Stimulated activated CD8-positive, alpha-beta memory T cell treated with anti-CD3 and anti-CD28 coated beads, Interleukin-15, amount 100 ng/mL, for 24 hours (primary cell): ENCODE measurements around the gene CENPQ.

Source experiments
- DNase-seq: peaks from one replicate; pipeline ENCODE4 v3.0.0-alpha.2; 2020; ENCODE audit warnings: low read depth

CENPQ gene

DNA sequence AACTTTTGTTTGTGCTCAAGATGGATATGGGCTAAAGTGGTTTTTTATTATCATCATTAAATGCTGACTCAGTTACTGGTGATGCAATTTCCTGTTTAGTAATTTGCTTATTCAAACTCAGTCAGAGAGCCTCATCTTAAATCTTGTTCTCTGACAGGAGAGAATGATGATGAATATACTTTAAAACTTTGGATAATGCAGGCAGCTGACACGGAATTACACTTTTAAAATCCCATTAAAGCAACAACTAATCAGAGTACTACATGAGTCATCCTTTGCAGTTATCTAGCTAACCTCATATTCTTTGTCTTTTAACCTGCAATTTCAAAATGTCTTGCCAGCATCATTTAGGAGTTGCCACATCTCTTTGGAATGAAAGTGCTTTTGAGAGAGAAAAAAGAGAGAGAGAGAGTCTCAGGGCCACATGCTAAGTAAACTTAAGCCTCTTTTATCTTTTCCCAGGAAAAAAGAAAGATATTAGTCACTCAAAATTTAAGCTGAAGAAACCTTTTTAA lies 78.1 kb downstream of the CENPQ start:
- no peak for DNase-seq

DNA sequence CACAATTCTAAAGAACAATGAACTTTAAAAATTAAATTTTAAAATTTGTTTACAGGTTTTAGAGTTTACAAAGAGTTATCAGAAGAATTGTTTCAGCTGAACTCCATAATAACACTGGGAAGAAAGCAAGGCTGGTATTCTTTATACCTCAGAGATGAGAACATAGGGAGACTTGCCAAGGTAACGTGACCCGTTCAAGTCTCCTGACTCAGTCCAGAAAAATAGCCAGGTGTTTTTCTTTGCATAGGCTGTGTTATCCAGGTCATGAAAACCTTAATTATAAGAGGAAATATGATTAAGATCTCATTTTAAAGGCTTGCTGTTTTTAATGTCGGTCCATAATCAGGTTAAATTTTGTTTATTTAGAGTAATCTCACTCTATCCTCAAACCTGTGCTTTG lies 78.8 kb downstream of the CENPQ start:
- DNase-seq: no peak
